ENCODE data around the gene TTLL5. TPM values are rescaled to one million over a fixed set of nuclear protein-coding genes. Genes with fewer than 3 reads are reported as not detected.
A peak's percentile ranks its signal among the peaks of the same experiment; 100 is the strongest.

Gene TTLL5
- total RNA-seq, 1 donor from 2014 or later: 51.9 TPM

DNA sequence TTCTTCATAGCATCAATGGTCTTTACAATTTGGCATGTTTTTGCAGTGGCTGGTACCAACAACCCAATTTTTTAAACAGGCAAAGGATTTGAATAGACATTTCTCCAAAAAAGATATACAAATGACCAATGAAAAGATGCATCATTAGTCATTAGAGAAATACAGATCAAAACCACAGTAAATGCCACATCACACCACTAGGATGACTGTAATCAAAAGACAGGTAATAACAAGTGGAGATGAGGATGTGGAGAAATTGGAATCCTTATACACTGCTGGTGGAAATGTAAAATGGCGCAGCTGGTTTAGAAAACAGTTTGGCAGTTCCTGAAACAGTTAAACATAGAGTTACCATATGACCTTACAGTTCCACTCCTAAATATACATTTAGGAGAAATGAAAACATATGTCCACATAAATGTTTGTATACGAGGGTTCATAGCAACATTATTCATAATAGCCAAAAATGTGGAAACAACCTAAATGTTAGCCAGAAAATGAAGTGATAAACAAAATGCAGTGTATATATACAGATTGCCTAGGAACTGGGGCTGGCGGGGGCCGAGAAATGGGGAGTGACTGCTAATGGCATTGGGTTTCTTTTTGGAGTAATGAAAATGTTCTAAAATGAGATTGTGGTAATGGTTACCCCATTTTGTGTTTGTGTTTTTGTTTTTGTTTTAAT is 265.5 kb downstream of the TTLL5 start:
- Mint-ChIP-seq H3K36me3 (ENCODE audit: insufficient read depth) (peaks cover 17% of the 10 kb centered on the region), H3K9me3 (ENCODE audit: low read depth) (peaks cover 7% of the 10 kb centered on the region), H3K27ac (no peak overlapping the region), H3K4me3 (ENCODE audit: low read depth) (no peak overlapping the region), H3K27me3 (no peaks in the 10 kb centered on the region), H3K4me1 (ENCODE audit: low read depth) (peaks cover 2% of the 10 kb centered on the region)
- no peak for DNase-seq (ENCODE audit: low spot score, unreplicated experiment)
- peak; percentile 7 for TF ChIP-seq CTCF (IDR thresholded peaks at IDR 0.05; ENCODE audit: unreplicated experiment)

- H3K27ac Mint-ChIP-seq: no peak overlapping the region
- TF ChIP-seq CTCF (IDR thresholded peaks at IDR 0.05; ENCODE audit: unreplicated experiment): no peak
- H3K4me1 Mint-ChIP-seq (ENCODE audit: low read depth): peaks cover 2% of the 10 kb centered on the region
- H3K27me3 Mint-ChIP-seq: no peaks in the 10 kb centered on the region
- H3K4me3 Mint-ChIP-seq (ENCODE audit: low read depth): no peak overlapping the region
- DNase-seq (ENCODE audit: low spot score, unreplicated experiment): no peak
- H3K36me3 Mint-ChIP-seq (ENCODE audit: insufficient read depth): peaks cover 13% of the 10 kb centered on the region
- peaks cover 3% of the 10 kb centered on the region for H3K9me3 Mint-ChIP-seq (ENCODE audit: low read depth)
Measured at GRCh38 chr14:75927564-75928087, 266.6 kb downstream of the TTLL5 start.

- peaks cover 2% of the 10 kb centered on the region for H3K4me1 Mint-ChIP-seq (ENCODE audit: low read depth)
- peaks cover 3% of the 10 kb centered on the region for H3K9me3 Mint-ChIP-seq (ENCODE audit: low read depth)
- H3K36me3 Mint-ChIP-seq (ENCODE audit: insufficient read depth): peaks cover 9% of the 10 kb centered on the region
- no peak for TF ChIP-seq CTCF (IDR thresholded peaks at IDR 0.05; ENCODE audit: unreplicated experiment)
- no peaks in the 10 kb centered on the region for H3K27me3 Mint-ChIP-seq
- peak overlapping the region; percentile 47 for H3K27ac Mint-ChIP-seq
- DNase-seq (ENCODE audit: low spot score, unreplicated experiment): no peak
- no peak overlapping the region for H3K4me3 Mint-ChIP-seq (ENCODE audit: low read depth)
Measured at GRCh38 chr14:75928690-75929181, 267.7 kb downstream of the TTLL5 start.

- H3K27me3 Mint-ChIP-seq: no peaks in the 10 kb centered on the region
- H3K4me3 Mint-ChIP-seq (ENCODE audit: low read depth): no peak overlapping the region
- H3K9me3 Mint-ChIP-seq (ENCODE audit: low read depth): no peaks in the 10 kb centered on the region
- H3K4me1 Mint-ChIP-seq (ENCODE audit: low read depth): no peaks in the 10 kb centered on the region
- no peaks in the 10 kb centered on the region for H3K36me3 Mint-ChIP-seq (ENCODE audit: insufficient read depth)
- no peak for TF ChIP-seq CTCF (IDR thresholded peaks at IDR 0.05; ENCODE audit: unreplicated experiment)
- DNase-seq (ENCODE audit: low spot score, unreplicated experiment): no peak
- H3K27ac Mint-ChIP-seq: no peak overlapping the region
Measured at GRCh38 chr14:75933712-75934296, 272.8 kb downstream of the TTLL5 start.

DNA sequence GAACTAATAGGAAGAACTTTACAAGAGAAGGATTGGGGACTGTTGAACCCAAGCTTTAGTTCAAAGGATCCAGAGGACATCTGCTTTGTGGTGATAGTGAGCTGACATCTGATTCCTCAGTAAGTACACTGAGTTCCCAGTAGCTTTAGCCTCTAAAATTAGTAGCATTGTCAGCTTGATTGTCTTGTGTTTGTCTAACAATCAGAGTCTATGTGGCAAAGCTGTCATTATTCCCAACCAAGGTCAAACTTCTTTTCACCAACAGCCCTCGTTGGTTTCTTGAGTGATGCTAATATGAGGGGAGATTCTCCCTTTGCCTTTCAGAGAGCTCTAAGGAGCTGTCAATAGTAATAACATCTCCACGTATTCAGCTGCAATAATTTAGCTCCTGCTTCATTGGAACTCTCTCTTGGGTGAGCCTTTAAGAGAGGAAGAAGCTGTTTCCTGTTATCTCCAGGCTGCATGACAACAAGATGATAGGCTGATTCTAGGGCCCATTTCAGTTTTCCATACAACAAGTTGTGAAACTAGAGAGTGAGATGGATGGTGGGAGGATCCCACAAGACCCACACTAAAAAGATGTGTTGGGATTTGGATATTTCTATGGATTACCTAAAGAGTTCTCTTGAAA is 274.1 kb downstream of the TTLL5 start:
- H3K27me3 Mint-ChIP-seq: no peaks in the 10 kb centered on the region
- H3K27ac Mint-ChIP-seq: no peak overlapping the region
- H3K4me3 Mint-ChIP-seq (ENCODE audit: low read depth): no peak overlapping the region
- no peaks in the 10 kb centered on the region for H3K36me3 Mint-ChIP-seq (ENCODE audit: insufficient read depth)
- no peak for DNase-seq (ENCODE audit: low spot score, unreplicated experiment)
- TF ChIP-seq CTCF (IDR thresholded peaks at IDR 0.05; ENCODE audit: unreplicated experiment): no peak
- no peaks in the 10 kb centered on the region for H3K9me3 Mint-ChIP-seq (ENCODE audit: low read depth)
- no peaks in the 10 kb centered on the region for H3K4me1 Mint-ChIP-seq (ENCODE audit: low read depth)
